ENCODE data around the gene FLCN.
"Not testable (repeated sequence)": the region's sequence is repeated elsewhere in the genome, so short reads cannot be mapped to it uniquely, and the experiment has no call there.

Gene FLCN

GRCh38 chr17:17206124-17206912, 30.6 kb downstream of the FLCN start, which contains the start of gene PLD6:
TSS of gene PLD6 (minus strand) at chr17:17206333. CDS start at chr17:17206286, 47 bp downstream.
- peak; percentile 93 for DNase-seq

GRCh38 chr17:17205368-17206123, 31.4 kb downstream of the FLCN start:
- DNase-seq = peak; percentile 76

- DNase-seq = no peak
Measured at GRCh38 chr17:17204635-17205231, 32.2 kb downstream of the FLCN start.

DNA sequence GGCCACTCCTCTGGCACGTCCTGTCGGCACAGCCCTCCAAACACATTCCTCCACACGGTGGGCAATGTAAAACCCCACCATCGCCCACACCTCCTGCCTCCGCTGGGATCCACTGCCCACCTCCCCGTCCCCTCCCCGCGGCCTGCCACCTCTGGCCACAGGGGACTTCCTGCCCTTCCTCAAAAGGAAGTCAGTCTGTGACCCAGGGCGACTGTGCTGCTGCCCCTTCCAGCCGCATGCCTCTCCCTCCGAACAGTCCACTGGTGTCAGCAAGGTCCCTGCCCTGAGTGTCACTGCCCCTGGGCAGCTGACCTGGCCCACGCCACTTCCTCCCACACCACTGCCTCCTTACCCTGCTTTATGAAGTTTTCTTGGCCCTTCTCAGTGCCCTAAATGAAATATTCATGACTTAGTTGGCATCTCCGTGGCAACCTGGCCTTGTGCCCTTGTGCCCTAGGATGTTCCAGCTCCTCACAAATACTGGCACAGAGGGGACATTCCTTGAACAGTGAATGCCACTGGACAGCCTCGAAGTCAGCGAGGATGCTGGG, 32.9 kb downstream of the FLCN start:
- DNase-seq = no peak

- no peak for DNase-seq
Measured at GRCh38 chr17:17203173-17203730, 33.7 kb downstream of the FLCN start.

GRCh38 chr17:17201907-17202306, 35.1 kb downstream of the FLCN start:
- no peak for DNase-seq

GRCh38 chr17:17201271-17201670, 35.7 kb downstream of the FLCN start:
- DNase-seq = no peak

GRCh38 chr17:17200831-17201230, 36.1 kb downstream of the FLCN start:
- no peak for DNase-seq

- DNase-seq = no peak
Measured at GRCh38 chr17:17200311-17200710, 36.7 kb downstream of the FLCN start.

DNA sequence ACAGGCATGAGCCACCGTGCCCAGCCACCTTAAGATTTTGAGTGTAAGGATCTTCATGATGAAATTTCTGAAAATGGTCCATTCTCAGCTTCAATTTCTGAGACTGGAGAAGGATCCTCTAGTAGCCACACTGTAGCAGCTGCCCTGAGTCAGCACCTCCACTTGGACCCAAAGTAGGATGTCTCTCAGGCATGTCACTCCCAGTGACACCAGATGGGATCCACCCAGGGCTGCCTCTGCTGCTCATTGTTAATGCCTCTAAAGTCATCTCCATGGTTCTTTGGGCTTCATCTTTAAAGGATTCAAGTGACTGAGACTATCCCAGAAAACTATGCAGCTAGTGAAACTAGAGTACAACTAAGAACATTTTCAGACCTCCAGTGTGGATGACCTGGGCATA, 38.7 kb downstream of the FLCN start:
- DNase-seq = no peak

- DNase-seq = no peak
Measured at GRCh38 chr17:17196776-17197175, 40.2 kb downstream of the FLCN start.

DNA sequence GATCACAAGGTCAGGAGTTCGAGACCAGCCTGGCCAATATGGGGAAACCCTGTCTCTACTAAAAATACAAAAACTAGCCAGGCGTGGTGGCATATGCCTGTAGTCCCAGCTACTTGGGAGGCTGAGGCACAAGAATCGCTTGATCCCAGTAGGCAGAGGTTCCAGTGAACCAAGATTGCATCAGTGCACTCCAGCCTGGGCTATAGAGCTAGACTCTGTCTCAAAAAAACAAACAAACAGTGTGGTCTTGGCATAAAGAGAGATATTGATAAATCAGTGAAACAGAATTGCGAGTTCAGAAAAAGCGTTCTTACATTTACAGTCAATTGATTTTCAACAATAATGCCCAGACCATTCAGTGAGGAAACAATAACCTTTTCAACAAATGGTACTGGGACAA, 41.5 kb downstream of the FLCN start:
- not testable (repeated sequence) for DNase-seq

DNA sequence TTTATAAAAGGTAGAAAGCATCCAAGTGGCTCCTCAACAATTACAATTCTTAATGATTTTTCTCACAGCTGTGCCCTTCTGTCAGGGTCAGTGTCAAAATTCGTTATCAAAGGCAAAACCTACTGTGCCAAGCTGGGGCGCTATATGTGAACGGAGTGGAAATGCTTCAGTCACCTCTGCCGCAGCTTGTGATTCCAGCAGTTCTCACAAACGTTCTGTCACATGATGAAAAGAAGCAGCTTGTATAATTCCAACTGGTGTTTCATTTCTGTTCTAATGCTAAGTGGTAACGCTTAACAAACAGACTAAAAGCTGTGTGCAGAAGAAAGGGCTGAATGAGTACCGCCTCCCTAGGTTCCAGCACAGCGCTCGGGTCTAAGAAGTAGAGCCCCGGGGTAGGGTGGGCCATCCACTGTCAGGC, 45.0 kb downstream of the FLCN start:
- DNase-seq = no peak

DNA sequence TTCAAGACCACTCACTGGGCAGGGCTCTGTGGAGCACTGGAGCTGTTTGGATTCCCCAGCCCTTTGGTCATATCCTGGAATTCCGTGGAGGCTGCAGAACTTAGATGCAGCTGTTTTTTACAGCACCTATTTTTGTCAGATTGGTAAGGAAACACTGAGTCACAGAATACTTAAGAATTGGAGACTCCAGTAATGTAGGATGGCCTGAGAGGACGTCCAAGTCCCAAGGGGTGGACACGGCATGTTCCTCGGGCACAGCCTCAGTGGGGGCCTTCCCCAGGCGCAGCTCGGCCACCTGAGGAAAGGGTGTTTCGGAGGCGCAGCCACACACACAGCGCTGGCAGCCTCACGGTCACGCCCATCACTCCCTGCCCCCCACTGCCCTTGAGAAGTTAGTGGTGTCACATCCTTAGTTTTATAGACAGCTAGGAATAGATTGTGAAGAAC, 45.6 kb downstream of the FLCN start:
- DNase-seq = no peak

- DNase-seq = no peak
Measured at GRCh38 chr17:17190188-17190587, 46.8 kb downstream of the FLCN start.

DNA sequence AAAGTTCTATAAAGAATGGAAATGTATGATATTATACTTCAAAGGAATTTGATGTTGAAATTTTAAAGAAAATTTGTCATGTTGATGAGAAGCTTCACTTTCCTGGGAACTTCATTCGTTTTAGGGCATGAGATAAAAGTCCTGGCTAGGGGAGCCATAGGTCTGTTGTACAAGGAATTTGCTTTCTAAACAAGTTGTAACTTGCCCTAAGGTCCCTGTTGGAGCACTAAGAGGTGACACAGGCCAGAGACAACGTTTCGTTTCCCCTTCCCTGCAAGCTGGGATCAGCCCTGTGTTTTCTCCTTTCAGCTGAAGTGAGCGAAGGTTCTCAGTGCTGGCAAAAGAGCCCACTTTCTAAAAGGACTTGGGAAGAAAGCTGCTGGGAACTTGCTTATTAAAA, 47.4 kb downstream of the FLCN start:
- DNase-seq = no peak

DNA sequence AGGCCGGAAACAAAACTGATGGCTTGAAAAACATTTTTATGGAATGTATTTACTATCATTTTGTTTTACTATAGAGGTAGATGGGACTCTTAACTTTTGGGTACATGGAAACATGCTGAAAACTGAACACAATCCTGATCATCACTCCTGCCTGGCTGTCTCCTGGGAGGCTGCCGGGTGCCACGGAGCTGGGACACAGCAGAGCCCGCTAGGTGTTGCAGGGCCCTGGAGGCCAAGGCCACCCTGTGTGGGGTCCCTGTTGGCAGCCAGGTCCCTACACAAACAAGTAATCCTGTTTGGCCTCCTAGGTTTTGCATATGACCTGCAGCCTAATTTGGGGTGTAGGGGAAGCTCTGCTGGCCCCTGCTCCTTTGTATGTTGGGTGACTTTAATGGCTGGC, 48.4 kb downstream of the FLCN start:
- DNase-seq = no peak

GRCh38 chr17:17186551-17187505, 50.1 kb downstream of the FLCN start:
- DNase-seq = no peak

GRCh38 chr17:17186051-17186450, 50.9 kb downstream of the FLCN start:
- DNase-seq = peak; percentile 81

- DNase-seq = not testable (repeated sequence)
Measured at GRCh38 chr17:17184985-17185757, 51.8 kb downstream of the FLCN start.

DNA sequence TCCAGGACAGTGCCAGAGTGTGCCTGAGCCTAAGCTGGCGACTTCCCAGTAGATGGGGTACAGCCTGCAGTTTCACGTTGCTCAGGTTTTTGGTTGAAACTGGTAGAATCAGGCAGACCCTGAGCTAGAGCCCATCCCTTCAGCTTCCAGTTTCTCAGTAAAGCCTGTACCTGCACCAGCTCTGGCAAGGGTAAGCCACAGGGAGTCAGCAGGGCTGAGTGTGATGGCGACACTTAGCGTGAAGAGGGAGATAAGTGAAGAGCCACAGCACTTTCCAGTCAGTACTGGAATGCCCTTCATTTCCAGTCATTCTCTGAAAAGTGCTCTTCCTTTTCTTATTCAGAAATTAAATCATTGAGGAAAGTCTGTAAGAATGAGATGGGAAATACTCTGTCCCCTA, 53.2 kb downstream of the FLCN start:
- no peak for DNase-seq

Measured in stimulated activated CD8-positive, alpha-beta memory T cell treated with anti-CD3 and anti-CD28 coated beads, Interleukin-4, amount 100 ng/mL, for 48 hours (primary cell).